Nephron progenitor cell (in vitro differentiated cells): ENCODE data around the gene MICB.

ENCODE experiments used
- DNase-seq: peaks from one replicate; pipeline ENCODE4 v3.0.0; 2021
- H3K27ac Mint-ChIP-seq: 2 replicates; pipeline ENCODE4 v1.8.0; 2021; ENCODE audit warnings: mild to moderate bottlenecking, moderate library complexity, mixed read lengths
- H3K27me3 Mint-ChIP-seq: 2 replicates; pipeline ENCODE4 v1.8.0; 2021; ENCODE audit warnings: mild to moderate bottlenecking, low read depth, mixed read lengths; ENCODE audit not compliant: poor library complexity
- H3K36me3 Mint-ChIP-seq: 2 replicates; pipeline ENCODE4 v1.8.0; 2021; ENCODE audit warnings: low read depth, mixed read lengths
- H3K4me1 Mint-ChIP-seq: 2 replicates; pipeline ENCODE4 v1.8.0; 2021; ENCODE audit warnings: mixed read lengths
- H3K4me3 Mint-ChIP-seq: 2 replicates; pipeline ENCODE4 v1.8.0; 2021; ENCODE audit warnings: mild to moderate bottlenecking, moderate library complexity, mixed read lengths
- H3K9me3 Mint-ChIP-seq: 2 replicates; pipeline ENCODE4 v1.8.0; 2021; ENCODE audit warnings: mild to moderate bottlenecking, moderate library complexity, mixed read lengths
- TF ChIP-seq, protein P1 (sequence below): fragments of 200-600 bp; sonication (generic); IDR thresholded peaks from 2 replicates; pipeline ENCODE4 v1.5.0; 2021; ENCODE audit warnings: antibody characterized with exemption

Gene MICB

GRCh38 chr6:31544676-31545075 is 46.7 kb downstream of the MICB start:
- Mint-ChIP-seq H3K36me3 (peaks cover 32% of the 10 kb centered on the region), H3K4me1 (peaks cover 74% of the 10 kb centered on the region), H3K4me3 (peak overlapping the region; percentile 83), H3K27me3 (peaks cover 3% of the 10 kb centered on the region), H3K9me3 (no peaks in the 10 kb centered on the region), H3K27ac (no peak overlapping the region)
- DNase-seq, result no peak
- TF ChIP-seq, protein P1, sequence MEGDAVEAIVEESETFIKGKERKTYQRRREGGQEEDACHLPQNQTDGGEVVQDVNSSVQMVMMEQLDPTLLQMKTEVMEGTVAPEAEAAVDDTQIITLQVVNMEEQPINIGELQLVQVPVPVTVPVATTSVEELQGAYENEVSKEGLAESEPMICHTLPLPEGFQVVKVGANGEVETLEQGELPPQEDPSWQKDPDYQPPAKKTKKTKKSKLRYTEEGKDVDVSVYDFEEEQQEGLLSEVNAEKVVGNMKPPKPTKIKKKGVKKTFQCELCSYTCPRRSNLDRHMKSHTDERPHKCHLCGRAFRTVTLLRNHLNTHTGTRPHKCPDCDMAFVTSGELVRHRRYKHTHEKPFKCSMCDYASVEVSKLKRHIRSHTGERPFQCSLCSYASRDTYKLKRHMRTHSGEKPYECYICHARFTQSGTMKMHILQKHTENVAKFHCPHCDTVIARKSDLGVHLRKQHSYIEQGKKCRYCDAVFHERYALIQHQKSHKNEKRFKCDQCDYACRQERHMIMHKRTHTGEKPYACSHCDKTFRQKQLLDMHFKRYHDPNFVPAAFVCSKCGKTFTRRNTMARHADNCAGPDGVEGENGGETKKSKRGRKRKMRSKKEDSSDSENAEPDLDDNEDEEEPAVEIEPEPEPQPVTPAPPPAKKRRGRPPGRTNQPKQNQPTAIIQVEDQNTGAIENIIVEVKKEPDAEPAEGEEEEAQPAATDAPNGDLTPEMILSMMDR, result no peak

DNA sequence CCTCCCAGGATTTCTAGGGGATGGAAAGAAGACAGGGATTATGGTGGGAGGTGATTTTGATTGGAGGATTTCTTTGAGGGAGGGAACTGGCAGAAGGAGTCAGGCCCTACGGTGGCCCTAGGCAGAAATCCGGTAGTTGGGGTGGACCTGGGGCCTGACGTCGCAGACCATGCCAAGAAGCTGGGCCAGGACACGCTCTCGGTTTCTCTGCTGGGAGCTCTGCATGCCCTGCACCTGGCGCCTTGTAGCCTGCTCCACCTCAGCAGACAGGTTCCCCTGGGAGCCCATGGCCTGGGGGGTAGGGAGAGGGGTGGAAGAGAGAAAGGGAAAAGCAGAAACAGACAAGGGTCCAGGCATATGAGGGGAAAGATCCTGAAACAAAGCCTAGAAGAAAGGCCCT is 47.3 kb downstream of the MICB start:
- TF ChIP-seq, protein P1, result no peak
- H3K4me3 Mint-ChIP-seq, result peak overlapping the region; percentile 83
- no peaks in the 10 kb centered on the region for H3K9me3 Mint-ChIP-seq
- H3K27me3 Mint-ChIP-seq, result peaks cover 3% of the 10 kb centered on the region
- DNase-seq, result no peak
- peaks cover 68% of the 10 kb centered on the region for H3K4me1 Mint-ChIP-seq
- H3K27ac Mint-ChIP-seq, result no peak overlapping the region
- H3K36me3 Mint-ChIP-seq, result peaks cover 31% of the 10 kb centered on the region

GRCh38 chr6:31546339-31546957 is 48.5 kb downstream of the MICB start, which contains the start of gene ATP6V1G2:
Gene ATP6V1G2, minus strand, starts transcription at chr6:31546608. Its CDS starts 49 bp downstream, at chr6:31546559.
- Mint-ChIP-seq H3K4me3 (peak within 1 kb of the TSS; percentile 83), H3K27ac (peak within 1 kb of the TSS; percentile 44), H3K36me3 (peaks cover 28% of the 10 kb centered on the region), H3K9me3 (no peaks in the 10 kb centered on the region), H3K27me3 (peaks cover 3% of the 10 kb centered on the region), H3K4me1 (peaks cover 58% of the 10 kb centered on the region)
- TF ChIP-seq, protein P1, result peak; percentile 90
- DNase-seq, result peak; percentile 92

DNA sequence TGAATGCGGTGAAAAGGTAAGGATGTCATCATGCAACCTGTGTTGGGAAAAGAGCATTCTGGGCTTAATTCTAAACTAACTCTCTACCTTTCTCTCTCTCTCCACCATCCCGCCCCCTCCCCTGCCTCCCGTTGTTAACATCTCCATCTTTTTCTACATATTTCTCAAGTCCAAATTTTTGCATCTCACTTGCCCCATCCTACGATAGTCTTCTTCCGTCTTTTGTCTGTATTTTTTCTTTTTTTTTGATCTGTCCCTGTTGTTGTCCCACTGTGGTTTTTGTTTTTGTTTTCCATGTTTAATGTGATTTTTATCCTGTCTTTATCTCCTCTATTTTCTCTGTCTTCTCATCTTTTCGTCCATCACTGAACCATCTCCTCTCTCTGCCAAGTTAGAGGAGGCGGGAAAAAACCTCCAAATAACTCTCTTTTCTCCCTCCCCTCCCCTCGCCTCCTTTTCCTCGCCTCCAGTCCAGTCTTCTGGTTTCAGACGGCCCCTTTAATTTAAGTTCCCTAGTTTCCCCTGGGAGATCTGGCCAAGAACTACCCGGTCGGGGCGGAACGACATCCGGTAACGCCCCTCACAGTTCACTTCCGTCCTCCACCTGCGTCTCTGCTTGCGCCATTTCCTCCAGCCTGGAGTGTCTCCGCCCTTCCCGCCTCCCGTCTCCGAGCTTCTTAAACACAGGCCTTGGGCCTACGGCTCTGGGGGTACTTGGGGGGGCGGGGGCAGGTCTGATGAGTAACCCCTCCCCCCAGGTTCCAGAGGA is 49.2 kb downstream of the MICB start, which contains the start of gene NFKBIL1:
Gene NFKBIL1 (plus strand): TSS at position 651 of the 769 bp plus-strand sequence. CDS start 87 bp downstream, at position 738.
- peak; percentile 87 for DNase-seq
- Mint-ChIP-seq H3K9me3 (no peaks in the 10 kb centered on the region), H3K36me3 (peaks cover 30% of the 10 kb centered on the region), H3K27me3 (peaks cover 3% of the 10 kb centered on the region), H3K27ac (peak within 1 kb of the TSS; percentile 78), H3K4me1 (peaks cover 58% of the 10 kb centered on the region), H3K4me3 (peak within 1 kb of the TSS; percentile 83)
- TF ChIP-seq, protein P1, result no peak

DNA sequence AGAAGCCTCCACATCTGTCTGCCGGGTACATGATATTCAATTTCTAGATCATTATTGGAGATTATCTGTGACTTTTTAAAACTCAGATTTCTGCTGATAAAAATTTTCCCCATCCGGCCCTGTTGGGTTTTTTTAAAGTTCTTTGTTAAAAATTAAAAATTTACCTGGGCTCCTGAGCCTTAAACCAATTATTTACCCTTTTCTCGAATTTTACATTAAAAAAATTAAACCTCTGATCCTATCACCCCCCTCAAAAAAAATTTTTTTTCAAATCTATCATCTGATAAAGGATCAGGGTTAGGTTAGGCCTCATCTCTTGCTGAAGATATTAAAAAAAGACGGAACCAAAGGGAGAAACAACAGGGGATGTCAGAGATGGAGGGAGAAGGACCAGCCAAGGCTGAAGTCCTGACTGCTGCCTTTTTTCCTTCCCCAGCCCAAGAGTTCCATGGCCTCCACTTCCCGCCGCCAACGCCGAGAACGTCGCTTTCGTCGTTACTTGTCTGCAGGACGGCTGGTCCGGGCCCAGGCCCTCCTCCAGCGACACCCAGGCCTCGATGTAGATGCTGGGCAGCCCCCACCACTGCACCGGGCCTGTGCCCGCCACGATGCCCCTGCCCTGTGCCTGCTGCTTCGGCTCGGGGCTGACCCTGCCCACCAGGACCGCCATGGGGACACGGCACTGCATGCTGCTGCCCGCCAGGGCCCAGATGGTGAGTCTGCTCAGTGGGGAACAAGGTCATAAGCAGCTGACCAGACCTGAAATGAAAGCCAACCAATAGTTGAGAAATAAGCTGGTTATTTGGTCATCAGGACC is 50.0 kb downstream of the MICB start:
- peaks cover 30% of the 10 kb centered on the region for H3K36me3 Mint-ChIP-seq
- H3K27ac Mint-ChIP-seq, result peak overlapping the region; percentile 78
- H3K4me1 Mint-ChIP-seq, result peaks cover 51% of the 10 kb centered on the region
- DNase-seq, result peak; percentile 21
- H3K4me3 Mint-ChIP-seq, result peak overlapping the region; percentile 83
- TF ChIP-seq, protein P1, result no peak
- peaks cover 3% of the 10 kb centered on the region for H3K27me3 Mint-ChIP-seq
- H3K9me3 Mint-ChIP-seq, result no peaks in the 10 kb centered on the region
